ENCODE data around the gene GPC6.
A peak's percentile ranks its signal among the peaks of the same experiment; 100 is the strongest.

The GPC6 gene

GRCh38 chr13:94351292-94351990, 1124.8 kb downstream of the GPC6 start:
- no peak for TF ChIP-seq CTCF (IDR thresholded peaks at IDR 0.05; ENCODE audit: low read depth, low read length)
- H3K4me3 ChIP-seq (ENCODE audit: low read depth, low read length), result 0 out of 2 replicates have a peak overlapping the region, but pooled peaks have one; percentile 6

- H3K4me3 ChIP-seq (ENCODE audit: low read depth, low read length), result no peak overlapping the region
- no peak for TF ChIP-seq CTCF (IDR thresholded peaks at IDR 0.05; ENCODE audit: low read depth, low read length)
Measured at GRCh38 chr13:94352057-94352456, 1125.5 kb downstream of the GPC6 start.

- no peak overlapping the region for H3K4me3 ChIP-seq (ENCODE audit: low read depth, low read length)
- no peak for TF ChIP-seq CTCF (IDR thresholded peaks at IDR 0.05; ENCODE audit: low read depth, low read length)
Measured at GRCh38 chr13:94353167-94353710, 1126.6 kb downstream of the GPC6 start.

GRCh38 chr13:94359875-94360274, 1133.3 kb downstream of the GPC6 start:
- no peak overlapping the region for H3K4me3 ChIP-seq (ENCODE audit: low read depth, low read length)
- no peak for TF ChIP-seq CTCF (IDR thresholded peaks at IDR 0.05; ENCODE audit: low read depth, low read length)

GRCh38 chr13:94362411-94362909, 1135.9 kb downstream of the GPC6 start:
- no peak overlapping the region for H3K4me3 ChIP-seq (ENCODE audit: low read depth, low read length)
- peak; percentile 44; the same call in 1 of the 2 replicates for TF ChIP-seq CTCF (IDR thresholded peaks at IDR 0.05; ENCODE audit: low read depth, low read length)

- H3K4me3 ChIP-seq (ENCODE audit: low read depth, low read length), result no peak overlapping the region
- TF ChIP-seq CTCF (IDR thresholded peaks at IDR 0.05; ENCODE audit: low read depth, low read length), result no peak
Measured at GRCh38 chr13:94366677-94367076, 1140.1 kb downstream of the GPC6 start.

- H3K4me3 ChIP-seq (ENCODE audit: low read depth, low read length), result no peak overlapping the region
- no peak for TF ChIP-seq CTCF (IDR thresholded peaks at IDR 0.05; ENCODE audit: low read depth, low read length)
Measured at GRCh38 chr13:94369972-94370436, 1143.4 kb downstream of the GPC6 start.

Data from WI38 (cell line).